PC-3 (cell line): ENCODE results near the gene PIP5K1C.
A peak's percentile ranks its signal among the peaks of the same experiment; 100 is the strongest.

ENCODE experiments used
- EZH2 ChIP-seq: fragments of 300-600 bp; sonication (generic); IDR thresholded peaks from one replicate; pipeline ENCODE4 v1.6.1; 2017; ENCODE audit warnings: antibody characterized with exemption, mild to moderate bottlenecking, low read length; ENCODE audit not compliant: unreplicated experiment
- EZH2phosphoT487 ChIP-seq: fragments of 300-600 bp; sonication (generic); IDR thresholded peaks from 2 replicates; pipeline ENCODE4 v1.6.1; 2018; ENCODE audit warnings: mild to moderate bottlenecking, antibody characterized with exemption, low read length, borderline replicate concordance
- TF ChIP-seq, protein P1 (sequence below): fragments of 300-600 bp; sonication (generic); conservative IDR thresholded peaks from 2 replicates; pipeline ENCODE4 v1.5.1; 2017; ENCODE audit warnings: antibody characterized with exemption, low read depth, mild to moderate bottlenecking, low read length

DNA sequence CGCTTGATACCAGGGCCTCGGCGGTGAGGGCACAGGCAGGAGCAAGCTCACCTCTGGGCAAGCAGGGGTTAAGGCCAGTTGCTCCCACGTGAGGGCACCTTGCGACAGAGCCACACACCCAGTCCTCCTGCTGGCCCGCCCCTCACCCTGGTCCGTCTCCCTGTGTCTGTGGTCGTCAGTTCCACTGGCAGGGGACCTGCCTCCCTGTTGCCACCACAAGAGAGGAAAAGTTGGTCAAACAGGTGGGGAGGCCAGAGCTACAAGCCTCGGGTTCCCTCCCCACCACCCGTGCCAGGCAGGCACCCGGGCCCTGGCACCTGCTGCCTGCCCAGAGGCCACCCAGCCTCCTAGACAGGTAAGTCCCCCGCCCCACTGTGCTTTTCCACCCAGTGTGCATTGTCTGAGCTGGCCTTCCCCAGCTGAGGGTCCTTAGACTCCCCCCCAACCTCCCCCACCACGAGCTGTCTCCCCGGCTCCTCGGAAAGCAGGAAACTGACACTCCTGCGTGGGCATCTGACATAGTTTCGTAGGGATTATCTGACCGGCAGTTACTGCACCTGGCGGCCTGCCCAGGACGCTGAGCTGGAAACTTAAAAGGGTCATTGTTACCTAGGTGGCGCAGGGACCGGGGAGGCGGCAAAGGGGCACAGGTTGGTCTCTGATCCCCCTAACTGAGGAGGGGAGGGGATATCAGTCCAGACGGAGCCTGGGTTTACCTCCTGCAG lies 8.1 kb upstream of the PIP5K1C start, which contains the start of gene TJP3:
- TF ChIP-seq, protein P1, sequence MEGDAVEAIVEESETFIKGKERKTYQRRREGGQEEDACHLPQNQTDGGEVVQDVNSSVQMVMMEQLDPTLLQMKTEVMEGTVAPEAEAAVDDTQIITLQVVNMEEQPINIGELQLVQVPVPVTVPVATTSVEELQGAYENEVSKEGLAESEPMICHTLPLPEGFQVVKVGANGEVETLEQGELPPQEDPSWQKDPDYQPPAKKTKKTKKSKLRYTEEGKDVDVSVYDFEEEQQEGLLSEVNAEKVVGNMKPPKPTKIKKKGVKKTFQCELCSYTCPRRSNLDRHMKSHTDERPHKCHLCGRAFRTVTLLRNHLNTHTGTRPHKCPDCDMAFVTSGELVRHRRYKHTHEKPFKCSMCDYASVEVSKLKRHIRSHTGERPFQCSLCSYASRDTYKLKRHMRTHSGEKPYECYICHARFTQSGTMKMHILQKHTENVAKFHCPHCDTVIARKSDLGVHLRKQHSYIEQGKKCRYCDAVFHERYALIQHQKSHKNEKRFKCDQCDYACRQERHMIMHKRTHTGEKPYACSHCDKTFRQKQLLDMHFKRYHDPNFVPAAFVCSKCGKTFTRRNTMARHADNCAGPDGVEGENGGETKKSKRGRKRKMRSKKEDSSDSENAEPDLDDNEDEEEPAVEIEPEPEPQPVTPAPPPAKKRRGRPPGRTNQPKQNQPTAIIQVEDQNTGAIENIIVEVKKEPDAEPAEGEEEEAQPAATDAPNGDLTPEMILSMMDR, result peak; percentile 34
- TF ChIP-seq EZH2phosphoT487, result no peak
- TF ChIP-seq EZH2, result no peak
